OCI-LY3 (cell line): ENCODE measurements around the gene KLK2.

Experiments used
- H2AFZ ChIP-seq: fragments of 200-600, 300-600 bp; shearing (Covaris generic); 2 replicates; pipeline ENCODE4 v1.6.0; 2014; ENCODE audit warnings: antibody characterized with exemption, low read depth, low read length
- H3K27ac ChIP-seq: fragments of 200-600, 300-600 bp; sonication (generic); 2 replicates; pipeline ENCODE4 v1.5.1; 2014; ENCODE audit warnings: mild to moderate bottlenecking, low read length, moderate library complexity, mixed read lengths
- H3K27me3 ChIP-seq: fragments of 200-600, 300-600 bp; sonication (generic); 2 replicates; pipeline ENCODE4 v1.6.1; 2014; ENCODE audit warnings: low read depth, low read length, mixed read lengths
- H3K36me3 ChIP-seq: fragments of 200-600, 300-600 bp; sonication (generic); replicated peaks from 2 replicates; pipeline ENCODE3; 2014; ENCODE audit warnings: low read depth, low read length, mixed read lengths
- H3K4me1 ChIP-seq: fragments of 300-600, 200-600 bp; sonication (generic); 2 replicates; pipeline ENCODE4 v1.6.1; 2014; ENCODE audit warnings: low read length, mixed read lengths
- H3K4me2 ChIP-seq: fragments of 200-600, 300-600 bp; sonication (generic); 2 replicates; pipeline ENCODE4 v1.6.1; 2014; ENCODE audit warnings: low read length, mixed read lengths
- H3K4me3 ChIP-seq: fragments of 300-600, 200-600 bp; sonication (generic); 2 replicates; pipeline ENCODE4 v1.5.1; 2014; ENCODE audit warnings: antibody characterized with exemption, mild to moderate bottlenecking, low read length, moderate library complexity
- H3K79me2 ChIP-seq: fragments of 300-600, 200-600 bp; shearing (Covaris generic); 2 replicates; pipeline ENCODE4 v1.6.1; 2014; ENCODE audit warnings: mild to moderate bottlenecking, low read length, mixed read lengths
- H3K9ac ChIP-seq: fragments of 300-600, 200-600 bp; shearing (Covaris generic); 2 replicates; pipeline ENCODE4 v1.6.0; 2014; ENCODE audit warnings: mild to moderate bottlenecking, low read length, moderate library complexity
- H3K9me3 ChIP-seq: fragments of 200-600, 300-600 bp; shearing (Covaris generic); 2 replicates; pipeline ENCODE4 v1.6.1; 2014; ENCODE audit warnings: low read length, mixed read lengths; ENCODE audit not compliant: insufficient read depth
- H4K20me1 ChIP-seq: fragments of 200-600, 300-600 bp; sonication (generic); 2 replicates; pipeline ENCODE4 v1.6.1; 2016; ENCODE audit warnings: low read length, mixed read lengths; ENCODE audit not compliant: insufficient read depth
- EZH2phosphoT487 ChIP-seq: fragments of 200-600 bp; shearing (Covaris generic); IDR thresholded peaks from 2 replicates; pipeline ENCODE4 v1.6.1; 2018; ENCODE audit warnings: antibody characterized with exemption, mixed run types, low read depth
- TF ChIP-seq, protein P1 (sequence below): fragments of 200-600, 300-600 bp; sonication (generic); IDR thresholded peaks from 2 replicates; pipeline ENCODE4 v1.5.1; 2014; ENCODE audit warnings: antibody characterized with exemption, low read length, low read depth

The KLK2 gene

DNA sequence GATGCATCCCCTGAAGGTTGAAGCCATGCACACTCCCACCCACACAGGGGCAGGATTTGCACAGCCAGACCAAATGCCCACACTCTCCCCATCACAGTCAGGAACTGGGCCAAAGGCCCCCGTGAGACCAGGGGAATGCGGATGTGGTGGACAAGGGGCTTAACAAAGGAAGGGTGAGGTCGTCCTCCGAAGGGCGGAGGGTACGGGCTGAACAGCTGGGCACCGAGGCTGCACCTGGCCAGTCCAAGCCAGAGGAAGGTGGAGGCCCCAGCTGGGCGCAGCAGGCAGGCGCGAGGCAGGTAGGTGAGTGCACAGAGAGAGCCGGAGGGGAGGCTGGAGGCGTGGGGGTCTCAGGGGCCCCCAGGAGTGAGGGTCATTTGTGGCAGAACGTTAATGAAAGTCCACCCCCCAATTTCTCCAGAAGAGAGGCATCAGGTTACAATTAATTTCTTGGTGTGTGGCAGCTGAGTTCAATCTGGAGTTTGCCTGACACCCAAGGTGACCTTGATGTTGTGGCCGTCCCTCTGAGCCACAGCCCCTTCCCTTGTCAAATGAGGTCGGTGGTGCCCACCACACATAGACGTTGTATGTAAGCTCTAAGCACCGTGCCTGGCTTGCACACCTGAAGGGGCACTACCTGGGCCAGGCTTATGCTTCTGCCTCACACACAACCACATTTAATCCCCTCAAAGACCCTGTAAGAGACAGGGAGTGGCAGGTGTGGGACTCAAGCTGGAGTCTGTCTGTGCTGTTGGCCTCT lies 42.8 kb upstream of the KLK2 start:
- Histone ChIP-seq H3K79me2 (no peaks in the 10 kb centered on the region), H3K27ac (no peak overlapping the region), H4K20me1 (no peaks in the 10 kb centered on the region), H2AFZ (no peak overlapping the region), H3K4me1 (peaks cover 5% of the 10 kb centered on the region), H3K27me3 (peaks cover 19% of the 10 kb centered on the region), H3K9ac (no peak overlapping the region), H3K4me3 (no peak overlapping the region), H3K4me2 (no peak overlapping the region), H3K9me3 (no peaks in the 10 kb centered on the region), H3K36me3 (no peaks in the 10 kb centered on the region)
- TF ChIP-seq EZH2phosphoT487 = no peak
- TF ChIP-seq, protein P1, sequence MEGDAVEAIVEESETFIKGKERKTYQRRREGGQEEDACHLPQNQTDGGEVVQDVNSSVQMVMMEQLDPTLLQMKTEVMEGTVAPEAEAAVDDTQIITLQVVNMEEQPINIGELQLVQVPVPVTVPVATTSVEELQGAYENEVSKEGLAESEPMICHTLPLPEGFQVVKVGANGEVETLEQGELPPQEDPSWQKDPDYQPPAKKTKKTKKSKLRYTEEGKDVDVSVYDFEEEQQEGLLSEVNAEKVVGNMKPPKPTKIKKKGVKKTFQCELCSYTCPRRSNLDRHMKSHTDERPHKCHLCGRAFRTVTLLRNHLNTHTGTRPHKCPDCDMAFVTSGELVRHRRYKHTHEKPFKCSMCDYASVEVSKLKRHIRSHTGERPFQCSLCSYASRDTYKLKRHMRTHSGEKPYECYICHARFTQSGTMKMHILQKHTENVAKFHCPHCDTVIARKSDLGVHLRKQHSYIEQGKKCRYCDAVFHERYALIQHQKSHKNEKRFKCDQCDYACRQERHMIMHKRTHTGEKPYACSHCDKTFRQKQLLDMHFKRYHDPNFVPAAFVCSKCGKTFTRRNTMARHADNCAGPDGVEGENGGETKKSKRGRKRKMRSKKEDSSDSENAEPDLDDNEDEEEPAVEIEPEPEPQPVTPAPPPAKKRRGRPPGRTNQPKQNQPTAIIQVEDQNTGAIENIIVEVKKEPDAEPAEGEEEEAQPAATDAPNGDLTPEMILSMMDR = no peak

DNA sequence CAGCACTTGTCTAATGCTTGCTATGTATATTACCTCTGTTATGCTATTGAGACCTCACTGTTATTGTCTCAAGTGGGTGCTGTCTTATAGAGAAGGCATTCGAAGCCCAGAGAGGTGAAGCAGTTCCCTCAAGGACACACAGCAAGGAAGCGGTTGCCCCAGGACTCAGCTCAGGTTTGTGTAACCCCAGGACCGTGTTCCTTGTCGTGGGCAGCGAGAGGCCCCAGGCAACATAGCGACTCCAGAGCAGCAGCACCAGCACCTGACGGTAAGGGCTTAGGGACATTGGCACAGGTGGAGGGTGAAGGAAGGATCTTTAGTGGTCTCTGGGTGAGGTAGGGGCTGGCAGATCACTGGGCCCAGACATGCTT lies 42.2 kb upstream of the KLK2 start:
- Histone ChIP-seq H3K4me2 (no peak overlapping the region), H3K4me1 (peaks cover 6% of the 10 kb centered on the region), H3K9me3 (no peaks in the 10 kb centered on the region), H3K36me3 (no peaks in the 10 kb centered on the region), H3K79me2 (no peaks in the 10 kb centered on the region), H3K9ac (no peak overlapping the region), H4K20me1 (no peaks in the 10 kb centered on the region), H2AFZ (no peak overlapping the region), H3K27me3 (peaks cover 19% of the 10 kb centered on the region), H3K27ac (no peak overlapping the region), H3K4me3 (no peak overlapping the region)
- TF ChIP-seq EZH2phosphoT487 = no peak
- TF ChIP-seq, protein P1 = no peak

DNA sequence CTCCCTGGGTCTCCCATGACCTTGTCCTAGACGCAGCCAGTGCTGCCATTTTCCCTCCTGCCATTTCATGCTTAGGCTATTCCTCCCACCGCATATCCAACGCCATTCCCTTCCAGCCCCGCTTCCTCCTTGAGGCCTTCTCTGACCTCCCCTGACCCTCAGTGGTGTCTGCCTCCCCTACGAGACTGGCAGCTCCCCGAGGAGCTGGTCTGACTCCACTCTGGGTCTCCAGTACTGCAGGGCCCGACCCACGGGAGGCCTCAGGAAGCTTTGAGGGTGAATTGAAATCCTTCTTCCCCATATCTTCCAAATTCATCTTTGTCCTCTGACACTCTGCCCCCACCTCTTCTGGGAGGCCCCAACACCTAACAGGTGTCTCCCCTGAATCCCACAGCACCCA lies 40.6 kb upstream of the KLK2 start:
- H3K4me1 ChIP-seq = peaks cover 6% of the 10 kb centered on the region
- no peak overlapping the region for H2AFZ ChIP-seq
- TF ChIP-seq, protein P1 = no peak
- TF ChIP-seq EZH2phosphoT487 = no peak
- no peak overlapping the region for H3K4me2 ChIP-seq
- no peaks in the 10 kb centered on the region for H3K36me3 ChIP-seq
- peaks cover 30% of the 10 kb centered on the region for H3K27me3 ChIP-seq
- H4K20me1 ChIP-seq = no peaks in the 10 kb centered on the region
- H3K79me2 ChIP-seq = no peaks in the 10 kb centered on the region
- no peak overlapping the region for H3K27ac ChIP-seq
- no peak overlapping the region for H3K4me3 ChIP-seq
- H3K9ac ChIP-seq = no peak overlapping the region
- no peaks in the 10 kb centered on the region for H3K9me3 ChIP-seq

DNA sequence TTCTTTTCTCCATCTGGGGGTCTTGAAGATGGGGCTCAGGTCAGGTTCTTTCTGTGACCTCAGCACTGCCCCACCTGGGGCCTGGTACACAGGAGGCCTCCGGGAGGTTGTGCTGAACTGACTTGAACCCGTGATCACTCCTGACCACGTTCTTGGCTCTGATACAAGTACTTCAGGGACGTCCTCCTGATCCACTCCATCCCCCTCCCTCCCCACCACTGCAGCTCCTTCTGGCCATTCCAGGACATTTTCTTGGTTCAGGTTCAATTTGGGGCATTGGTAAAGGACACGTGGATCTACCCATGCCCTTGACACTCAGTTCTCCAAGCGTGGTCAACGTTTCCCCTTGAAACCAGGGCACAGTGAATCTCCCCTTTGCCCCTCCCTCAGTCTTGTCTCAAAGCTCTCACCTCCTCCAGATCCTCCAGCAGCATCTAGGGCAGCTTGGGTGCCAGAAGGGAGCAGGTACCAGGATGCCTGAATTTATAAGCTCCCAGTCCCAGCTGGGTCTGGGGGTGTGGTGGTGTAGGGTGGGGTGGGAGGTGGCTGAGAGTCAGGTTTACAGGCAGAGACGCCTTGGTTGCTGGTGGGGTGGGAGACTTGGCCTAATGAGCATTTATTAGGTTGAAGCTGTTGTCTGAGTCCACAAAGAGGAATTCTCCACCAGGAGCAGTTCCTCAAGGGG lies 40.0 kb upstream of the KLK2 start, which contains the start of gene KLK15:
KLK15 (minus strand) TSS at position 458 of the 685 bp plus-strand sequence. CDS start 2,082 bp downstream, outside the sequence.
- H3K9me3 ChIP-seq = no peaks in the 10 kb centered on the region
- H3K27ac ChIP-seq = no peak within 1 kb of the TSS
- no peaks in the 10 kb centered on the region for H4K20me1 ChIP-seq
- H3K4me2 ChIP-seq = no peak within 1 kb of the TSS
- H3K36me3 ChIP-seq = no peaks in the 10 kb centered on the region
- peaks cover 29% of the 10 kb centered on the region for H3K27me3 ChIP-seq
- no peaks in the 10 kb centered on the region for H3K79me2 ChIP-seq
- H3K4me1 ChIP-seq = peaks cover 6% of the 10 kb centered on the region
- H3K4me3 ChIP-seq = no peak within 1 kb of the TSS
- H2AFZ ChIP-seq = no peak within 1 kb of the TSS
- TF ChIP-seq, protein P1 = no peak
- TF ChIP-seq EZH2phosphoT487 = no peak
- H3K9ac ChIP-seq = no peak within 1 kb of the TSS
